Measurements from ENCODE around the gene SPRY4. TPM values are rescaled to one million over a fixed set of nuclear protein-coding genes. Genes with fewer than 3 reads are reported as not detected.

SPRY4 gene
- total and polyA plus RNA-seq, 2 experiments from 2014 or later: 8.5 to 12.8 TPM

- in situ Hi-C loops (cut with MboI): no loop called here
- 97 to 100% methylated on average over 3 of the region's 3 CpGs for WGBS, 2 experiments (ENCODE audit: low coverage in 1 of 2, low lambda C conversion rate in 2 of 2, missing lambda C conversion rate in 2 of 2)
- Histone ChIP-seq H3K9me2 (ENCODE audit: insufficient read depth) (no peaks in the 10 kb centered on the region), H3K9ac (no peak overlapping the region), H3K4me3 (no peak overlapping the region), H3K4me2 (ENCODE audit: unreplicated experiment) (no peak overlapping the region), H3K27me3 (replicated peaks; ENCODE audit: insufficient read depth) (no peaks in the 10 kb centered on the region), H3K79me2 (ENCODE audit: insufficient read depth) (peaks cover 25% of the 10 kb centered on the region), H3K4me1 (ENCODE audit: insufficient read depth) (peaks cover 23% of the 10 kb centered on the region), H3K27ac (no peak overlapping the region), H3K36me3 (ENCODE audit: low read depth) (no peaks in the 10 kb centered on the region), H3K9me3 (ENCODE audit: low read depth) (no peaks in the 10 kb centered on the region), H2AFZ (no peak overlapping the region), H3F3A (ENCODE audit: insufficient read depth) (no peaks in the 10 kb centered on the region), H4K20me1 (ENCODE audit: insufficient read depth) (no peaks in the 10 kb centered on the region)
- DNase-seq: no peak
- TF ChIP-seq EZH2 (IDR thresholded peaks at IDR 0.05; ENCODE audit: insufficient read depth, poor library complexity, severe bottlenecking) (no peak), EZH2phosphoT487 (IDR thresholded peaks at IDR 0.05; ENCODE audit: insufficient read depth, low read depth) (no peak)
Observed at GRCh38 chr5:142292808-142293207, 32.0 kb downstream of the SPRY4 start.

GRCh38 chr5:142292249-142292648 is 32.6 kb downstream of the SPRY4 start:
- H3K79me2 ChIP-seq (ENCODE audit: insufficient read depth): peaks cover 20% of the 10 kb centered on the region
- H3K9ac ChIP-seq: no peak overlapping the region
- no peak overlapping the region for H3K27ac ChIP-seq
- no peaks in the 10 kb centered on the region for H3K9me3 ChIP-seq (ENCODE audit: low read depth)
- WGBS, 2 experiments (ENCODE audit: low coverage in 1 of 2, low lambda C conversion rate in 2 of 2, missing lambda C conversion rate in 2 of 2): 91 to 92% methylated on average over 5 of the region's 5 CpGs
- no peaks in the 10 kb centered on the region for H3K36me3 ChIP-seq (ENCODE audit: low read depth)
- H4K20me1 ChIP-seq (ENCODE audit: insufficient read depth): no peaks in the 10 kb centered on the region
- in situ Hi-C loops (cut with MboI): no loop called here
- peaks cover 20% of the 10 kb centered on the region for H3K4me1 ChIP-seq (ENCODE audit: insufficient read depth)
- no peak for DNase-seq
- H3F3A ChIP-seq (ENCODE audit: insufficient read depth): no peaks in the 10 kb centered on the region
- no peak for TF ChIP-seq EZH2phosphoT487 (IDR thresholded peaks at IDR 0.05; ENCODE audit: insufficient read depth, low read depth)
- no peak overlapping the region for H2AFZ ChIP-seq
- H3K4me2 ChIP-seq (ENCODE audit: unreplicated experiment): no peak overlapping the region
- H3K27me3 ChIP-seq (replicated peaks; ENCODE audit: insufficient read depth): no peaks in the 10 kb centered on the region
- no peak overlapping the region for H3K4me3 ChIP-seq
- H3K9me2 ChIP-seq (ENCODE audit: insufficient read depth): no peaks in the 10 kb centered on the region

GRCh38 chr5:142290577-142291299 is 34.1 kb downstream of the SPRY4 start:
- Histone ChIP-seq H4K20me1 (ENCODE audit: insufficient read depth) (no peaks in the 10 kb centered on the region), H3K79me2 (ENCODE audit: insufficient read depth) (peaks cover 9% of the 10 kb centered on the region; the same call in 1 of the 2 replicates), H2AFZ (no peak overlapping the region), H3K9ac (no peak overlapping the region), H3K36me3 (ENCODE audit: low read depth) (no peaks in the 10 kb centered on the region), H3K4me2 (ENCODE audit: unreplicated experiment) (no peak overlapping the region), H3K9me3 (ENCODE audit: low read depth) (no peaks in the 10 kb centered on the region), H3K27me3 (replicated peaks; ENCODE audit: insufficient read depth) (no peaks in the 10 kb centered on the region), H3K9me2 (ENCODE audit: insufficient read depth) (no peaks in the 10 kb centered on the region), H3K4me3 (no peak overlapping the region), H3K27ac (no peak overlapping the region), H3K4me1 (ENCODE audit: insufficient read depth) (peaks cover 12% of the 10 kb centered on the region), H3F3A (ENCODE audit: insufficient read depth) (no peaks in the 10 kb centered on the region)
- in situ Hi-C loops (cut with MboI): no loop called here
- WGBS, 2 experiments (ENCODE audit: low coverage in 1 of 2, low lambda C conversion rate in 2 of 2, missing lambda C conversion rate in 2 of 2): 54 to 66% methylated on average over 4 to 5 of the region's 5 CpGs
- DNase-seq: peak; percentile 69
- no peak for TF ChIP-seq EZH2 (IDR thresholded peaks at IDR 0.05; ENCODE audit: insufficient read depth, poor library complexity, severe bottlenecking)
- no peak for TF ChIP-seq EZH2phosphoT487 (IDR thresholded peaks at IDR 0.05; ENCODE audit: insufficient read depth, low read depth)

- Histone ChIP-seq H4K20me1 (ENCODE audit: insufficient read depth) (no peaks in the 10 kb centered on the region), H3K4me1 (ENCODE audit: insufficient read depth) (peaks cover 12% of the 10 kb centered on the region), H3K9me3 (ENCODE audit: low read depth) (no peaks in the 10 kb centered on the region), H3K27me3 (replicated peaks; ENCODE audit: insufficient read depth) (no peaks in the 10 kb centered on the region), H3K4me2 (ENCODE audit: unreplicated experiment) (no peak overlapping the region), H3K9me2 (ENCODE audit: insufficient read depth) (no peaks in the 10 kb centered on the region), H3K4me3 (no peak overlapping the region), H3K9ac (no peak overlapping the region), H3K36me3 (ENCODE audit: low read depth) (no peaks in the 10 kb centered on the region), H2AFZ (no peak overlapping the region), H3K79me2 (ENCODE audit: insufficient read depth) (0 out of 2 replicates have a peak, but pooled peaks cover 9% of the 10 kb centered on the region), H3K27ac (no peak overlapping the region), H3F3A (ENCODE audit: insufficient read depth) (no peaks in the 10 kb centered on the region)
- no peak for TF ChIP-seq EZH2phosphoT487 (IDR thresholded peaks at IDR 0.05; ENCODE audit: insufficient read depth, low read depth)
- in situ Hi-C loops (cut with MboI): no loop called here
- WGBS, 2 experiments (ENCODE audit: low coverage in 1 of 2, low lambda C conversion rate in 2 of 2, missing lambda C conversion rate in 2 of 2): 88 to 89% methylated on average over 11 of the region's 11 CpGs
- no peak for DNase-seq
Observed at GRCh38 chr5:142289708-142290576, 34.9 kb downstream of the SPRY4 start.

All from GM23248 (cell line).